ENCODE results near the gene GATM. TPM values are rescaled to one million over a fixed set of nuclear protein-coding genes. Genes with fewer than 3 reads are reported as not detected.

GATM gene
- total and polyA plus RNA-seq, 2 of the 4 experiments (the other 2 are of a cell fraction) = 0.10 to 0.18 TPM

GRCh38 chr15:45347033-45347432, 31.3 kb downstream of the GATM start:
- Histone ChIP-seq H3K27ac (ENCODE audit: insufficient read depth, low read length) (no peak overlapping the region), H3K9me1 (ENCODE audit: insufficient read depth, low read length) (no peaks in the 10 kb centered on the region), H3K9ac (ENCODE audit: low read depth, low read length) (no peak overlapping the region), H4K5ac (ENCODE audit: low read depth, low read length) (no peak overlapping the region), H2AFZ (replicated peaks; ENCODE audit: low read length, poor library complexity) (no peak overlapping the region), H3K18ac (ENCODE audit: low read depth, low read length) (no peak overlapping the region), H3K79me1 (ENCODE audit: low read depth in 1 of 2, low read length in 2 of 2) (no peaks in the 10 kb centered on the region), H2BK15ac (ENCODE audit: low read depth, low read length) (no peak overlapping the region), H3K56ac (ENCODE audit: extremely low read depth, insufficient read depth, low read length) (no peak overlapping the region), H4K8ac (ENCODE audit: low read depth in 2 of 2, low read length in 2 of 2) (no peak overlapping the region), H3K9me3 (ENCODE audit: control insufficient read depth, insufficient read depth, low read length) (no peaks in the 10 kb centered on the region), H4K20me1 (ENCODE audit: insufficient read depth, low read length) (no peaks in the 10 kb centered on the region), H3K4me3 (ENCODE audit: insufficient read depth, low read depth, low read length) (no peak overlapping the region), H2BK120ac (ENCODE audit: low read depth, low read length) (no peak overlapping the region), H3K4ac (ENCODE audit: low read depth, low read length) (no peak overlapping the region), H3K23ac (ENCODE audit: low read depth, low read length) (no peak overlapping the region), H2AK5ac (ENCODE audit: low read depth, low read length) (no peak overlapping the region), H2BK5ac (ENCODE audit: low read depth, low read length, poor library complexity, severe bottlenecking) (no peak overlapping the region), H3K36me3 (ENCODE audit: control insufficient read depth, insufficient read depth, low read length) (no peaks in the 10 kb centered on the region), H2AK9ac (replicated peaks; ENCODE audit: low read depth, low read length, poor library complexity) (no peak overlapping the region), H3K4me1 (ENCODE audit: control insufficient read depth, insufficient read depth, low read length) (no peaks in the 10 kb centered on the region), H4K91ac (ENCODE audit: insufficient read depth, low read depth, low read length) (no peak overlapping the region), H3K27me3 (ENCODE audit: control insufficient read depth, insufficient read depth, low read length) (no peaks in the 10 kb centered on the region; the same call in 1 of the 2 replicates), H3K14ac (replicated peaks; ENCODE audit: low read depth, low read length) (no peak overlapping the region), H3K4me2 (ENCODE audit: low read depth, low read length) (no peak overlapping the region), H2BK20ac (ENCODE audit: low read depth, low read length) (no peak overlapping the region)
- ChIA-PET POLR2A (ENCODE audit: unreplicated experiment) (no interaction called here), CTCF (no interaction called here)
- no TSS peak for BruUV-seq (replicated peaks)
- ATAC-seq (ENCODE audit: low read depth) (no peak), DNase-seq (no peak)
- intact Hi-C loops (cut with micrococcal nuclease) = no loop called here
- in situ Hi-C loops (cut with MboI; ENCODE audit: low sequenced_read_pairs) = no loop called here
- dilution Hi-C loops (cut with HindIII; ENCODE audit: low sequenced_read_pairs, unreplicated experiment) = no loop called here
- WGBS, 2 experiments (ENCODE audit: extremely low coverage in 2 of 2, insufficient read length in 1 of 2) = no CpG with 5 or more reads among the region's 4 CpGs
- TF ChIP-seq BHLHE40 (IDR thresholded peaks at IDR 0.05; ENCODE audit: low read depth, low read length) = no peak
- TF ChIP-seq FOS (IDR thresholded peaks at IDR 0.05; ENCODE audit: low read depth, low read length) = no peak
- no peak for TF ChIP-seq CTCF (conservative IDR thresholded peaks at IDR 0.05; ENCODE audit: low read depth, low read length)
- no peak for TF ChIP-seq MAFK (IDR thresholded peaks at IDR 0.05; ENCODE audit: low read depth, low read length)
- TF ChIP-seq POLR2A (IDR thresholded peaks at IDR 0.05; ENCODE audit: low read depth, low read length) = no peak
- TF ChIP-seq MAZ (IDR thresholded peaks at IDR 0.05; ENCODE audit: borderline replicate concordance, low read depth, low read length) = no peak
- TF ChIP-seq RAD21 (IDR thresholded peaks at IDR 0.05; ENCODE audit: low read length) = no peak
- no peak for TF ChIP-seq NFE2L2 (IDR thresholded peaks at IDR 0.05; ENCODE audit: low read depth, low read length)
- TF ChIP-seq SMC3 (IDR thresholded peaks at IDR 0.05; ENCODE audit: low read depth, low read length) = no peak
- no peak for TF ChIP-seq MXI1 (IDR thresholded peaks at IDR 0.05; ENCODE audit: borderline replicate concordance, low read depth, low read length)
- no peak for TF ChIP-seq USF2 (IDR thresholded peaks at IDR 0.05; ENCODE audit: low read depth, low read length)
- no peak for TF ChIP-seq ELK1 (IDR thresholded peaks at IDR 0.05; ENCODE audit: borderline replicate concordance, low read depth, low read length)
- TF ChIP-seq CEBPB (IDR thresholded peaks at IDR 0.05; ENCODE audit: low read depth, low read length) = no peak
- TF ChIP-seq RFX5 (IDR thresholded peaks at IDR 0.05; ENCODE audit: low read depth, low read length) = no peak
